ENCODE results near the gene ADGRV1. TPM values are rescaled to one million over a fixed set of nuclear protein-coding genes. Genes with fewer than 3 reads are reported as not detected.
"Not testable (repeated sequence)": the region's sequence is repeated elsewhere in the genome, so short reads cannot be mapped to it uniquely, and the experiment has no call there.

The ADGRV1 gene
- total RNA-seq, 1 donor from 2014 or later: 0.20 TPM

DNA sequence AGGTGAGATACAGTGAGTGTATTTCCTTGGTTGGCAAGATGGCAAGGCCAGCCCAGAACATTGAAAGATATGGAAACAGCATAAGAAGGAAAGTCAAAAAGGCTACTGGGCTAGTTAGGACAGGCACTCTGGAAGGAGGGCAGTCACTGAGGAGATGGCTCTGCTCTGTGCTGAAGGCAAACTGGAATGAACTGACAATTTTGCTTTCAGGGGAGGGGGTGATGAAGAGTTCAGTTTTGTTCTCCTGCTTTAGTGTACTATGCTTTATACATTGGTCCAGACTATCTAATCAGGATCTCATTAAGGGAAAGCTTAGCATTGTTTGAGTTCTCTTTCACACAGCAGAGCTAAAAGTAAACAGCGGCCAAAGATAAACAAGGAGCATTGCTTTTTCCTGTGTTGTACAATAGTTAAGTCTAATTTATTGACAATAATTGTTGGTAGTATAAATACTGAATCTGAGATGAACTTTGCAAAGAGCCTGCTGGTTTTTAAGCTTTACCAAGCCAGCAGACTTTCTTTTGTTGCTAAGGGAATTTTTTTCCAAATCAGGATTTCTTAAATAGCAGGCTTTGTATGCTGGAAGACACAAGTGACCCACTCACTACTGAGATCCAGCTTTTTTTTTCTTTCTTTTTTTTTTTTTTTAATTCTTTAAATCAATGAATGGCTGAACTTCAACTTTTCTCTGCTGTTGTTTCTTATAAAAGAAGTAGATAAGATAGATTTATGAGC is 469.0 kb downstream of the ADGRV1 start:
- no peak for DNase-seq (ENCODE audit: low read depth, low spot score)

DNA sequence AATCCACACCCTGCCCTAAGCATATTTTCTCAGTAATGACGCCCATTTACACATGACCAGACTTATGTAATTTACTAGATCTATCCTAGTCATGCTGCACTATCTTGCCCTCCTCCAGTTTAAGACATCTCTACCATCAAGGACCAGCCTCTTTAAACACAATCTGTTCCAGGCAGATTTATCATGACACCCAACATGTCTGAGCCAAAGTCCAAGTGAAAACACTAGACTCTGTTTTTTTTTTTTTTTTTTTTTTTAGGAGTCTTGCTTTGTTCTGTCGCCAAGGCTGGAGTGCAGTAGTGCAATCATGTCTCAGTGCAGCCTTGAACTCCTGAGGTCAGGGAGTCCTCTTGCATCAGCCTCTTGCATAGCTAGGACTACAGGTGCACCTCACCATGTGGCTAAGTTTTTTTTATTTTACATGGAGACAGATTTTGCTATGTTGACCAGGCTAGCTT is 469.9 kb downstream of the ADGRV1 start:
- no peak for DNase-seq (ENCODE audit: low read depth, low spot score)

DNA sequence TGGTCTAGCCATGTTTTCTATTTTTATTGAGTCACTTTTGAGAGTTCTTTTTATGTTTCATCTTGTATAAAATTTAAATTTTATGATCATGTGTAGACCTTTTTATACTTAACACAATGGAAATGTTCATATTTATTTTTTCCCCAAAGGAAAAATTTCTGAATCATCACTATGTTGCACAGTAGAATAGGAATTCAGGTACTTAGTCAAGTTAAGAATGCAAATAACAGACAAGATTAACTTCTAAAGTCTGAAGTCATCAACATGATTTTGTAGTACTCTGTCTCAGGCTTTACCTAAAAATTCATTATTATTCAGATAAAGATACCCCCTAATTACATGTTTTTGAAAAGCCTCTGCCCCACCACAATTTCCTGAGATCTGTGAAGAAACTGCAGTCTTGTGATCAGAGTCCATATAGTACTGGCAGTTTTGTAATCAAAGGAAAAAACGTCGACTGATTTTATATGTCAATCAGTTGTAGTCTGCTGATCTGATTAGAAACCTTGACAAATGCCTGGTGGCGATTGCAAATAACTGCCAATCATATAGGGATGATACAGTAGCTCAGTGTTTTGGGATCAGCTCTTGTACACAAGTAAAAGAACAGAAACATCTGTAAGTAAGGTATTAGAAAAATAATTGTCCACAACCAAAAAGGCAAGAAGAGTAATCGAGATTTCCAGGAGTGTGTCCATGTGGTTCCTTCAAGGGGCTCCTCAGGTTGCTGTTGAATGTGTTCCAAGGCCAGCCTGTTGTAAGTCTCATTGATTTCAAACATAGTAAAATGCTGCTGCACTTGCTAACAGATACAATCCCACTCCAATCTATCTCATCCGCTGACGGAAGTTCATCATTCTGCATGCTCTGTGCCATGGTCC is 472.2 kb downstream of the ADGRV1 start:
- no peak for DNase-seq (ENCODE audit: low read depth, low spot score)

DNA sequence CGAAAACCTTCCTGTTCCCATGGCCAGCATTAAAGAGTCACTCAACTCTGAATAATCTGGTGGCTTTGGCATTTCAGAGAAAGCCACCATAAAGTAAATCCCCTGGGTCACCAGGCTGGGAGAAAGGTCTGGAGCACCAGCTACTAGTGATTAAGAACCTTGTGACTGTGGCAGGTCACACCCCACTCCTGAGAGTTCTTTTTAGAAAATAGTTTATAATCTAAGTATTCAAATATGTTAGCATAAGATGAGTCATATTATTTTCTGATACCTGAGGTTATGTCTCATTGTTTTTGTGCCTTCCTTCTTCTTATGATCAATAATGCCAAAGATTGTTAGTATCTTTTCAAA is 472.8 kb downstream of the ADGRV1 start:
- DNase-seq (ENCODE audit: low read depth, low spot score): no peak

DNA sequence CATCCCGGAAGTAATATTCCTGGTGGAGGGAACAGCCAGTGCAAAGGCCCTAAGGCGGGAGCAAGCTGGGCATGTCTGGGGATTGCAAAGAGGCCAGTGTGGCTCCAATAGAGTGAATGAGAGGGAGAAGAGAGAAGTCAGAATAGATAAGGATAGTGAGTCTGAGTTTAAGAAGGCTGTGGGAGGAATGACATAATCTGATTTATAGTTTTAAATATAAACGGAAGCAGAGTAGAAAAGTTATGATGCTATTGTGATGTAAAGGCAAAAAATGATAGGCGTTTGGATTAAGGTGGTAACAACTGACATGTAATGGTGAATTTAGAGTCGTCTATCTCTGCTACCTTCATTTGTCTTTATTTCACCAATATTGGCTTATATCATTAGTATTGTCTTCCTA is 473.5 kb downstream of the ADGRV1 start:
- DNase-seq (ENCODE audit: low read depth, low spot score): no peak

DNA sequence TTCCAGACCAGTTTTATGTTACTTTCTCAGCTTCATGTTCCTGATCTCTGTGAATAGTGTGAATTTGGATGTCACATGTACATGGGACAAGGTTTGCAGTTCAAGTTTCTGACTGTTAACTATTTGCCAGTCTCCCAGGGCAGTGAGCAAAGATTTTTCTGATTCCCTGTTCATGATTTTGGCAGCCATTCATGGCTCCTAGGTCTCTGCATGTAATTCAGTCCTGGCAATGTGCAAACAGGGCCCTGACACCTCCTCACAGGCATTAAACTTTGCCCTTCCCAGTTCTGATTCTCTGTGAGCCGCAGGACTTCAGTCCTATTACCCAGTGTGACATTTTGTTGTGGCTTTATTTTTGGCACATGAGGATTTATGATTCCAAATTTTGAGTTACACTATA is 474.8 kb downstream of the ADGRV1 start:
- no peak for DNase-seq (ENCODE audit: low read depth, low spot score)

DNA sequence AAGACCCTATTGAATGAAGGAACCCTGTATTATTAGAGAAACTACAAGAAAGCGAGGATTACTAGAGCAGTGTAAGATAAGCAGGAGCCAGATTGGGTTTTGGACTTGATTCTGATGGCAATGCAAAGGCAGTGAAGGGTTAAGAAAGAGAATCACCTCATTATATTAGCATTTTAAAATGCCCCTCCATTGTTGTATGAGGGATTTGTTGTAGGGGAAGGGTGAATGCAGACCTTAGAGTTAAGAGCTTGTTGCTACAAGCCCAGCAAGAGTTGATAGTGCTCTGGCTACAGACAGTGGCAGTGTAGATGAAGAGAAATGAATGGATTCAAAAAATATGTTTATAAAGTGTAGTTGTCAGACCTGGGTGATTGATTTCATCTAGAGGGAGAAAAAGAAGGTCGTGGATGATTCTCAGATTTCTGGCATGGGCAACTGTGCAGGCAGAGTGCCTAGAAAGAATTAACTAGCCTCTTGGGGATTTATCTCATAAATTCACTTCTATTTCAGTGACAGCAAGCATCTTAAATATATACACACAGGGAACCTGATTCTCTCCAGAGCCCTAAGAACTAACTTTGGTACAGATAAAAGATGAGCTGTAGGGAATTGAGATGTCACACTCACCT is 479.7 kb downstream of the ADGRV1 start:
- no peak for DNase-seq (ENCODE audit: low read depth, low spot score)

DNA sequence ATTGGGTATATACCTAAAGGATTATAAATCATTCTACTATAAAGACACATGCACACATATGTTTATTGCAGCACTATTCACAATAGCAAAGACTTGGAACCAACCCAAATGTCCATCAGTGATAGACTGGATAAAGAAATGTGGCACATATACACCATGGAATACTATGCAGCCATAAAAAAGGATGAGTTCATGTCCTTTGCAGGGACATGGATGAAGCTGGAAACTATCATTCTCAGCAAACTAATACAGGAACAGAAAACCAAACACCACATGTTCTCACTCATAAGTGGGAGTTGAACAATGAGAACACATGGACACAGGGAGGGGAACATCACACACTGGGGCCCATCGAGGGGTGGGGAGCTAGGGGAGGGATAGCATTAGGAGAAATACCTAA is 482.5 kb downstream of the ADGRV1 start:
- DNase-seq (ENCODE audit: low read depth, low spot score): not testable (repeated sequence)

DNA sequence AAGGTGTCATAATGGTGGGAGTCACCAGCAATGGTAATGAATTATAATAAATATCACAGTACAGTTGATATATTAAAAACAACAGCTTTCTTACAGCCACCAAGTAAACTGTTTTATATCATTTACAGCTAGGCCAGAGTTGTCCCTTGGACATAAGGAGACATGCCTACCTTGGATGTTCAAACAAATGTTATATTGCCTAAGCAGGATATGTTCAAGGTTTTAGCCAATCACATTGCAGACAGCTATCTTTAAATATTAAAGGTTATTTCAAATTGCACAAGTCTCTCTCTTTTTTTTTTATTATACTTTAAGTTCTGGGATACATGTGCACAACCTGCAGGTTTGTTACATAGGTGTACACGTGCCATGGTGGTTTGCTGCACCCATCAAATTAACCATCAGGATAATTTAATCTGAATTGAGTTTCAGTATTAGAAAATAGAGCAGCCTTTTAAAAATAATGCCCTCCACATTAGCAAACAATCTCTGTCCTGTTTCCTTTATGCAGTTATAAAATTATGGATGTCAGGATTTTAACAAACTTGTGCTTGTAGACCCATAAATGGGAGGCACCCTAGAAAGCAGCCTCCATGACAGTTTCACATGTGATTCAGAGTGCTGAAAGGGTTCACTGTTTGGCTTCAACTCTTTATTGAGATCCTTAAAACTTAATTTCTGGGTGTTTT is 483.8 kb downstream of the ADGRV1 start:
- no peak for DNase-seq (ENCODE audit: low read depth, low spot score)

DNA sequence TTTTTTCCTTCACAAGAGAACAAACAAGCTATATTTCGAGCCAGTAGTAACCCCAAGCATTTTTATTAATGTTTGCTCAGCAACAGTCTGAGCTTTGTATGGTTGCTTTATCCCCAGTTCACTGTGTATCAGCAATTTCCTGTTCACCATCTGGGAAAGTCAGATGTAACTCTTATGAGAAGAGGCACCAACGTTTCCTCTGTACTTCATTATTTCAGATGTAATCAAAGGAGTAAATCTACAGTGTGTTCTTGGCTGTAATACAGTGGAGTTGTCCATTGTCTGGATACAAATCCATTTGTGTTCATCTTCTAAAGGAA is 484.3 kb downstream of the ADGRV1 start:
- DNase-seq (ENCODE audit: low read depth, low spot score): no peak

DNA sequence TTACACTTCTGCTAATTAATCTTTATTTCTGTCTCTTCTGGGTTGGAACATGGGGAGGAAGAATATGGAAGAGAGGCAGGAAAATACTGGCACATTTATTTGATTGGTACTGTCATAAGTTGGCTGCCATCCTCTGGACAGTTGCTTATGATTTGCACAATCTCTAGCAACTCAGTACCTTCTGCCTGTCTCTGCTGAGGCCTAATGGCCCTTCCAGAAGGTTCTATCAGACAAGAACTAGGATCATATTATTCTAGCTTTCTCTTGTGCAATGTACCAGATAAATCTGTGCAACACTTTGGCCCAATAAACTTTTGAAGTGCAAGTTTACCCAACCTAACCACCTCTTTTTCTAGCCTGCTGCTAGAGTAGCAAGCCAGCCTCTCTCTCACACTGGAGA is 489.5 kb downstream of the ADGRV1 start:
- no peak for DNase-seq (ENCODE audit: low read depth, low spot score)

DNA sequence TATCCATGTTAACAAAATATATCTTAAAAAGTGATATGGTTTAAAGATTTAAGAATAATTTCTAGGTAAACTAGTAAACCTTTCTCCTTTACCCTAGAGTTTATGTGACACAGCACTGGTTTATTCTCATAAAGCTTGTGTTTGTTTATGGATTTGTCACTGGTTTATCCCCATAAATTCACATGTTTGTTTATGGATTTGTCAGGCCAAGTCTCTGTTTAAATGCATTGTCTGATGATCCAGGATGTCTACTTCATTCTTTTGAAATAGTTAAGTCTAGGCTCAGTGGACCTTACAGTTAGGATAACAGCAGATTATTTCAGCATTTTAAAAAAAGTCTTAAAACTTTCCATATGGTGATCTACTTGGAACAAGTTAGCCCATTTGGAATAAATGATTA is 490.5 kb downstream of the ADGRV1 start:
- no peak for DNase-seq (ENCODE audit: low read depth, low spot score)

DNA sequence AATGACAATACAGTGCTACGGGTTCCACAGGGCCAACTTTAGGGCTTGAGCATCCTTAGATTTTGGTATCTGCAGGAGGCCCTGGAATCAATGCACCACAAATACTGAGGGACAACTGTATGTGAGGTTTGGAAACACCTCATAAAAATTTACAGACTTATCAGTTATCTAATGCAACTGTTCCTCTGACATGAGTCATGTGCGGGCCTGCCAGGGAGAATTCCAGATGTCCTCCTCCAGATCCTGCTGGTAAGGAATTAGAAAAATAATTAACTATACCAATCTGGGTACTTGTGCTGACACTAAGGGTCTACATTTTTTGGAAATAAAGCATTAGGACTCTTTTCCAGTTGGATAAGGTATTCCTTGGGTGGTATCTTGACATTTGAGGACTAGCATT is 491.2 kb downstream of the ADGRV1 start:
- DNase-seq (ENCODE audit: low read depth, low spot score): no peak

DNA sequence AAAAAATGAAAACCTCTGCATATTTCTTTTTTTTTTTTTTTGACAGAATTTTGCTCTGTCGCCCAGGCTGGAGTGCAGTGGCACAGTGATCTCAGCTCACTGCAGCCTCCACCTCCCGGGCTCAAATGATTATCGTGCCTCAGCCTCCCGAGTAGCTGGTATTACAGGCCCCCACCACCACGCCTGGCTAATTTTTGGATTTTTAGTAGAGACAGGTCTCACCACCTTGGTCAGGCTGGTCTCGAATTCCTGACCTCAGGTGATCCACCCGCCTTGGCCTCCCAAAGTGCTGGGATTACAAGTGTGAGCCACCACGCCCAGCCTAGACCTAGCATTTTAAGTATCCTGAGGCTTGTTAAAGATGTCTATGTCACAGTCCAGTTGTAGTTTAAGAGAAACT is 493.8 kb downstream of the ADGRV1 start:
- not testable (repeated sequence) for DNase-seq (ENCODE audit: low read depth, low spot score)

DNA sequence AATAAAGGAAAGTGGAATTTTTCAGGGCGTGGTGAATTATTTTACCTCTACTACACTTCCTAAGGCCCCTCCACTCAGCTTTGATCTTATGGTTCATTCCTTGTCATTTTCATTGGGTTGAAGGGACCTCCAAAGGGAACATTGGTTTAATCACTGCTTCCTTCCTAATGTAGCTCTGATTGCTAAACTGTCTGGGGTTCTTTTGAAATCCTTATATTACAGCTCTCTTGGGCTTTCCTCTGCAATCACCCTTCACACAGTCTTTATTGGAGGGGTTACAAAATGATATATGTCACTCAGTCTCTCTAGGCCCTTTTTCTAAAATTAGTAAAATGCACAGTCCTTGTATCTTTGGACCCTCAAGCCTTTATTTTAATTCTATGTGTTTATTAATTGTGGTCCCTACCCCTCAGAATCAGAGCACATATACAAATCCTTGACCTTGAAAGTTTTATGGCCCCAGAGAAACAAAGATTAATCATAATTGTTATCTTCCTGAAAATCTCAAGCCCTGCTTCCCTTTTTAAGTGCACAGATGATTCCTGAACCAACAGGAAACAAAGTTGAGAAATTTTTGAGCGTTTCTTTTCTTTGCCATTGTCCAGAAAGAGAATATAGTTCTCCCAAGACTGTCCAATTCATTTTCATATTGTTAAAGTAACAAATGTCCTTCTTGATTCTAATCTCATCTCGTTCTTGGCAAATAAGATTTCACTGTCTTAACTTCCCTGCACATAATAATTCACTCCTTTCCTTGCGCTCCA is 494.6 kb downstream of the ADGRV1 start:
- peak; percentile 26 for DNase-seq (ENCODE audit: low read depth, low spot score)

DNA sequence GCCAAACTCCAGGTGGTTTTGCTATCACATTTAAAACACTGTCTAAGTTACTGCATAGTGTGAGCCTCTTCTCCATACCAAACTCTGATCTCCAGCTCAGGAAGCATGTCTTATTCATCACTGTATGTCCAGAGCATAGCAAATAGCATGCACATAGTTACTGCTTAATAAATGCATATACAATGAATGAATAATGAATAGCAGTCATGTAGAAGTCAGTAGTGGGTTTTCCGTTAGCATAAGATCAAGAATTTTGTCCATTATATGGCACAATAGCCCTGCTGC is 495.1 kb downstream of the ADGRV1 start:
- DNase-seq (ENCODE audit: low read depth, low spot score): no peak

DNA sequence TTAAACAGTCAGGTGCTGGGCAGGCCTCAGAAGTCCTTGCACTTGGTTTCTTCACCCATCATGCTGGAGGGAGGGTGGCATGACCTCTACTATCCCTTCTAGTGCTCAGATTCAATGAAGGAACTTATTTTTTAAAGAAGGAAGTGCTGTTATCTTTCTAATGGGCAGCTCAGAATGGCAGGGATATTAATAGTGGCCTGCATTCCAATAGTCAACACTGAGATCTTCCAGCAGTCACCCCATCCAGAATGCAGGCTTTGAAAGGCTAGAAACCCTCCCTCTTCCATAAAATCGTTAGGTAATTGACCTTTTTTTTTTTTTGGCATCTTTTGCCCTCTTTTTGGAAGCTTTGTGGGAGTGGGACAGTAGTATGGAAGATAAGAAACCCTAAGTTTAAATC is 499.6 kb downstream of the ADGRV1 start:
- DNase-seq (ENCODE audit: low read depth, low spot score): no peak

DNA sequence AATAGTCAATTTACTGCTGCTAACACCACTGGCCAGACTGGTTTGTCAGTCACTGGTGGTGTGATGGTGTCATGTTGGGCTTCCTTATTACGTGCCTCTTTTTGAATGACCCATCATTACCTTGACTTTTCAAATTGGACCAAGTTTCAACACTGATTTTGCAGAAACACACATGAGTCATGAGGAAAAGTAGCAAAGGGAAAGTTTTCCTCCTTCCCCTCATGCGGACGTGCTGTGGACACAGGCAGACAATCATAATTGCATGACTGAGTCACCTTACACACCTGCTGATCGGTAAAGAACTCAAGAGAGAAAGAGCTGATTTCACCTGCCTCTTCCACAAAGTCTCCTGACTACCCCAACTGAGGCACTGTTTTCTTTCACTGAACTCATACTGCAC is 500.0 kb downstream of the ADGRV1 start:
- no peak for DNase-seq (ENCODE audit: low read depth, low spot score)

DNA sequence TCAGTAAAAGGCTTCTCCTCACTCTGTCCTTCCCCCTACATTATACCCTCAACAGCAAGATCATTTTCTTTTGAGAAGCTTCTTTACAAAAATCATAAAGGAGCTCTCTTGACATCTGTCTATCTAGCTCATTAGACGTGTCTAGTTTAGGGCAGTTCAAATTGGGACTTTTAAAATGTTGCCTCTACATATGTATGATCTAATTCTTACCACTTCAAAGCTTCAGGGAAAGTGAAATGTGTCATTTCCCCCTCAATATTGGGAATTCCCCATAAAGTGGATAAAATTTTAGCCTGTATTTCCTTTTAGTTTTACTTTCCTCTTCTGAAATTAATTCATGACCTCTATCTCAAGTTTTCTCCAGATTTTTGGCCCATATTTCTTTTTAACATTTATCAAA is 500.8 kb downstream of the ADGRV1 start:
- no peak for DNase-seq (ENCODE audit: low read depth, low spot score)

DNA sequence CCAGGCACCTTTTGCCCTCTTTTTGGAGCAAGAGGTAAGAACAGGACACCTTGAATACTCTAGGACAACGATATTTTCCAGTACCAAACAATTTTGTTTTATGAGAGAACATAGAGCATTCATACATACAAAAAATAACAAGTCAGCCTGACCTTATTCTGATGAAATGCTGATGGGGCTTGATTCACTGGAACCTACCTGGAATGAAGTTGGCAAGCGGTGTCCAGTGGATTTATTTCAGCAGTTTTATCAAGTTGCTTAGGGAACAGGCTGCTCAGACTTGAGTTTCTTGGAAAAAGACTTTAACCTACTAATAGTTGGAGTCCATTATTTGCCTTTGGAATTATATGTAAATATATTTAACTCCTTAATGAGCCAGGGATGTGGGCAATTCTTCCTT is 502.5 kb downstream of the ADGRV1 start:
- no peak for DNase-seq (ENCODE audit: low read depth, low spot score)

DNA sequence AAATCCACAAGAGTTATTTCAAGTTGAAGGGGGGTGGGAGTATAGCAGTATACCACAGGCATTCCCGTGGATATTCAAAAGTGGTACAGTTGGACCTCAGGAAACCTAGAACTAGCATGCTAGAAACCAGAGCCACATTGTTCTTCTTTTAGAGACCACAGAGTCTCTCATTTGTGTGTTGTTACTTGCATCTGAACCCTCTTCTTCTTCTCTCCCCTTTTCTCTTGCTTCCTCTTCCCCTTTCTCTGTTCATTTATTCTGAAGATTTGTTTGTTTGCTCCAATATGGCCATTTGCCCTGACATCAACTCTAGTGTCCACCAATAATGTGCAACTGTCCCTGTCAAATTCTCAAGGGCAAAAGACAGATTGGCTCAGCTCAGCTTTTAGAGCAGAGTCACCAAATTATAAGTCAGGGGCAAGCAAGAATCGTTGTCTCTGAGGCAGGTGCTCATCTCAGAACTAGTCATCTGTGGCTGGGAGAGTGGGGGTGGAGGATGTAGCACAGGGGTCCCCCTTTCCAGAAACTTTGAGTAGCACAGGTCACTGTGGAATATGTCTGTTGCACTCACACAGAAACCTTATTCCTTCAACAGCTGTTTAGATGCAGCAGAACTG is 503.5 kb downstream of the ADGRV1 start:
- DNase-seq (ENCODE audit: low read depth, low spot score): no peak

All from pulmonary artery endothelial cell (primary cell).